ENCODE measurements around the gene QKI.

DNA sequence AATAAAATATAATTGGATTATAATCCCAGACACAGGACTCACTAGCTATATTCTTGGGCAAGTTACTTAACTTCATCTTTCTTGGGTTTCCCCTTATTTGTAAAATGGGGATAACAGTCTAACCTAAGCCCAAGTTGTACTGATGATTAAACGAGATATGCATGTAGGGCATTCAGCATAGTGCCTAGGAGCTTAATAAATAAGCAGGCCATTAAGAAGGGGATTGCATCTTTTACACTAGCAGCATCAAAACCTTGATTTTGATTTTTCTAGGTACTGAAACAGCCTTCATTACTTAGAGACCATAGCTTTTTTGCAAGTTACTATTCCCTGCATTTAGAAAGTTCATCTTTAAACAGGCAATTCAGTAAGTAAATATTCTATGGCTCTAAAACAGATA is 2.2 kb upstream of the QKI start:
- TF ChIP-seq, protein P1, sequence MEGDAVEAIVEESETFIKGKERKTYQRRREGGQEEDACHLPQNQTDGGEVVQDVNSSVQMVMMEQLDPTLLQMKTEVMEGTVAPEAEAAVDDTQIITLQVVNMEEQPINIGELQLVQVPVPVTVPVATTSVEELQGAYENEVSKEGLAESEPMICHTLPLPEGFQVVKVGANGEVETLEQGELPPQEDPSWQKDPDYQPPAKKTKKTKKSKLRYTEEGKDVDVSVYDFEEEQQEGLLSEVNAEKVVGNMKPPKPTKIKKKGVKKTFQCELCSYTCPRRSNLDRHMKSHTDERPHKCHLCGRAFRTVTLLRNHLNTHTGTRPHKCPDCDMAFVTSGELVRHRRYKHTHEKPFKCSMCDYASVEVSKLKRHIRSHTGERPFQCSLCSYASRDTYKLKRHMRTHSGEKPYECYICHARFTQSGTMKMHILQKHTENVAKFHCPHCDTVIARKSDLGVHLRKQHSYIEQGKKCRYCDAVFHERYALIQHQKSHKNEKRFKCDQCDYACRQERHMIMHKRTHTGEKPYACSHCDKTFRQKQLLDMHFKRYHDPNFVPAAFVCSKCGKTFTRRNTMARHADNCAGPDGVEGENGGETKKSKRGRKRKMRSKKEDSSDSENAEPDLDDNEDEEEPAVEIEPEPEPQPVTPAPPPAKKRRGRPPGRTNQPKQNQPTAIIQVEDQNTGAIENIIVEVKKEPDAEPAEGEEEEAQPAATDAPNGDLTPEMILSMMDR (IDR thresholded peaks at IDR 0.05) = no peak
- TF ChIP-seq POLR2A (IDR thresholded peaks at IDR 0.05) = no peak
